8988T (cell line): ENCODE measurements around the gene ARHGEF4.

ENCODE experiments used
- DNase-seq: peaks from one replicate; pipeline ENCODE4 v3.0.0; 2011

Gene ARHGEF4

DNA sequence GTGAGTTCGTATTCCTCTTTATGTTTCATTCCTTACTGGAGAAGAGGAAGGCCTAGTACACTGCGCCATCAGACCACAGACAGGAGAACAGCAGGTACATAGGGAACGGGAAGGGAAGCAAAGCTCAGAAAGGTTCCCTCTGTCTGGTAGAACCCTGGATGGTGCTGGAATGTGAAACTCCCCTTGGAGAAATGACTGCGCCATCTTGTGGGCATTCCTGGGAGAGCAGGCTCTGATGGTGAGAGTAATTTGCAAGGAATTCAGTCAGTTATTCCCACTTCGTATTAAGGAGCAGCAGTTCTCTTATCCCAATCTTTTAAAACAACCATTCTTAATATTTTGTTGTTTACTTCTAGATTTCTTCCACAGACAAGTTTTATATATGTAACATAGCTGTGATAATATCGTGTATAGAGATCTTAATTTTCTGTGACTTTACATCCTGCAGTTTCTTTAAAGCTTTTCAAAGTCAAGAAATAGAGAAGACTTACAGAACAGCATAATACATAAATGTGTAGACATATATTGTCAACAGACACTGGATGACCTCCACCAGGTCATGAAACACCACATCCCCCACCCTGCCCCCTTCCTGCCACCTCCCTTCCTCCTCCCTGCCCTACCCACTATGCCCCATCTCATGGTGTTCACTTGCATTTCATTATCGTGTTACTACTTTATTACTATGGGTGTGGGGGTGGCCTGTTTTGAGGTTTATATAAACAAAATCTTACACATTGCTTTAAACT is 83.9 kb downstream of the ARHGEF4 start:
- peak; percentile 83 for DNase-seq

- no peak for DNase-seq
These were observed 84.4 kb downstream of the ARHGEF4 start for GRCh38 chr2:130921164-130921476.

DNA sequence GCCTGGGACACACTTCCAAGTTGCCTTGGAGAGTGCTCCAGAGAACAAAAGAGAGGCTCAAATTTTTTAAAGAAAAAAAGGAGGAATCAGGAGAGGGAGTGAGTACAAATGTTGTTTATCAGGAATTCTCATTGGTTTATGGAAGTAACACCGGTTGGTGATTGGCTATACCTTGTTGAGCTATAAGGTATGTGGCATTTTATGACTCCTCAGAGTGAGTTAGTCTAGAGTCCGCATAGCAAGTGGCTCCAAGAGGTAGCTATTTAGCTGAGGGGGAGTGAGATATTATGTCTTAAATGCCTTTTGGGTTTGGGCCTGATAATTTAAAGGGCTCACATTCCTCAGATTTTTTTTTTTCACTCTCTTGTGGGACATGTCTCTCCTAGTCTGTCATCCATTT is 85.7 kb downstream of the ARHGEF4 start:
- DNase-seq: no peak

DNA sequence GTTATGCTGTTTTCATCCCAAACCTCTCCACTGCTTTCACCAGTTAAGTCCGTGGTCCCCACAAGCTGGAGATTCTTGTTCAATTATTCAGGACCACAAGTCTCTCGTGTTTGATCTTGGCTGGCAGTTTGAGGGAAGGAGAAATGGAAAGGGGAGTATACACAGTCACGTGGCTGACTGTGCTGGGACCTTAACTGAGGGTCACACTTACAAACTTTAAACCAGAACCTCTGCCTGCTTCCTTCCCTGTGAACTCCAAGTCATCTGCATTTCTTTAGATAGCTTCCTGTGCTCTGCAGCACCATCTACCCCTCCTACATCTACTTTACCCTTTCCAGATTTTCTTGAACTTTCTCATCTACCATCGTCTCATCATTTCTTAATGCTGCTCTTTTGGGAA is 91.7 kb downstream of the ARHGEF4 start:
- no peak for DNase-seq

DNA sequence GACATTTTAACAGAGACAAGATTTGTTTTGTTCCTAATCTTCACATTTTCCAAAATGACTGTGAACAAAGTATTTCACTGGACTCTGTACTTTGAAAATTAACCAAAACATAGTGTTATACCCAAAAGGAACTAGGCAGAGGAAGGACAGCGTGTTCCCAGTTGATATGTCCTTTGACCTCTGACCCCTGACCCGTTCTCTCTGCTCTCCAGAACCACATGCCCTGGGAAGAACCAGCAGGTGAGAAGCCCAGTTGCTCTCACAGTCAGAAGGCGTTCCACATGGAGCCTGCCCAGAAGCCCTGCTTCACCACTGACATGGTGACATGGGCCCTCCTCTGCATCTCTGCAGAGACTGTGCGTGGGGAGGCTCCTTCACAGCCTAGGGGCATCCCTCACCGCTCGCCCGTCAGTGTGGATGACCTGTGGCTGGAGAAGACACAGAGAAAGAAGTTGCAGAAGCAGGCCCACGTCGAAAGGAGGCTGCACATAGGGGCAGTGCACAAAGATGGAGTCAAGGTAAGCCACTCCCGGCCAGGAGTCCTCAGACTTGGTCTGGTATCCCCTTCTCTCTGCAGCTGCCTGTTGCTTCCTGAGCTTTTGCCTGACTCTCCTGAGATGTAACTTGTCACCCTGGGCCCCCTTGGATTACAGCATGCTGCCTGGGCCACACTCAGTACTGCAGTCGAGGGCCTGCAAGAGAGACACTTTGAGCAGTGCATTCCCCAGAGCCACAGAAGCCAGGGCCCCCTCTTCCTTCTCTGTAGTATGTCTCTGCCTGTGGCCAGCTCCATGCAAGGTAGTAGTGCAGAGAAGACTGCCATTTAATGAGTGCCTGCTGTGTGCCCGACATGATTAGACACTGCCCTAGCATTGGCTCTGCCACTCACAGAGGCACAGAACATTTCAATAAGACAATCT is 94.3 kb downstream of the ARHGEF4 start:
- no peak for DNase-seq

- DNase-seq: no peak
These were observed 96.8 kb downstream of the ARHGEF4 start for GRCh38 chr2:130933501-130933900.

DNA sequence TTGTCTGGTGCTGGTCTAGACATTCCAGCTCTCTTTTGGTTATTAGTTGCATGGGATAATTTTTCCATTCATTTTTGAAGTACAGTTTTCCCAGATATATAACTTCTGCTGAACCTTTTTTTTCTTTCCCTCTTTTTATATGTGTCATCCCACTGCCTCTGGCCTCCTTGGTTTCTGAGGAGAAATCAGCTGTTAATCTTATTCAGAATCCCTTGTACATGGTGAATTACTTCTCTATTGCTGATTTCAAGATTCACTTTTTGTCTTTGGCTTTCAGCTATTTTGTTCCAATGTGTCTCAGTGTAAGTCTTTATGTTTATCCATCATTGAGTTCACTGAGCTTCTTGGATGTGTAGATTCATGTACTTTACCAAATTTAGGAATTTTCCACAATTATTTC is 99.7 kb downstream of the ARHGEF4 start:
- DNase-seq: no peak

- no peak for DNase-seq
These were observed 111.3 kb downstream of the ARHGEF4 start for GRCh38 chr2:130947967-130948366.

DNA sequence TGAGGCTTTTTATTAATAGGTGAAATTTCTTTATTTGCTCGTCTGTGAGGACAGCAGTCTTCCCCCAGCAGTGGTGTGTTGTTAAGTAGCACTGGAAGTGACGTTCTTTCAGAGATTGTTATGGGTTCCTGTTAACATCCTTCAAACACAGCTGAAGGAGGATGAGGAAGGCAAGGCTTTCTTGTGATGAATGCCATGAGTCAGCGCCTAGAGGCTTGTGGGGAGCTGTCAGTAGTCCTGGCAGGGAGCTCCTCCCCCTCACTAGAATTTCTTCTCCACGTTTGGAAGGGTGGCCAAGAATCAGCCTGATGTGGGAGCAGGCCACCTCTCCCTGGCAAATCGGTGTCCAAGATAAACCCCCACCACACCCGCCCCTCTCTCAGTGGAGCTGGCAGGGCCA is 113.2 kb downstream of the ARHGEF4 start:
- no peak for DNase-seq

GRCh38 chr2:130951018-130951417 is 114.3 kb downstream of the ARHGEF4 start:
- DNase-seq: no peak

DNA sequence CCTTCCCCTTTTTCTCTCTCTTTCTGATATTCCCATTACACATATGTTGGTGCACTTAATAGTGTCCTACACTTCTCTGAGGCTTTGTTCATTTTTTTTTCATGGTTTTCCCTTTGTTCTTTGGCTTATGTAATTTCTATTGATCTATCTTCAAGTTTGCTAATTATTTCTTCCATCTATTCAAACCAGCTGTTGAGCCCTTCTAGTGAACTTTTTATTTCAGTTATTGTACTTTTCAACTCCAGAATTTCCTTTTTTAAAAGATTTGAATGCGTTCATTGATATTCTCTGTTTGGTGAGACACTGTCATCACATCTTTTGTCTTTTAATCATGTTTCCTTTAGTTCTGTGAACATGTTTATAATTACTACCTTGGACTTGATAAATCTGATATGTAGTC is 118.2 kb downstream of the ARHGEF4 start:
- no peak for DNase-seq

DNA sequence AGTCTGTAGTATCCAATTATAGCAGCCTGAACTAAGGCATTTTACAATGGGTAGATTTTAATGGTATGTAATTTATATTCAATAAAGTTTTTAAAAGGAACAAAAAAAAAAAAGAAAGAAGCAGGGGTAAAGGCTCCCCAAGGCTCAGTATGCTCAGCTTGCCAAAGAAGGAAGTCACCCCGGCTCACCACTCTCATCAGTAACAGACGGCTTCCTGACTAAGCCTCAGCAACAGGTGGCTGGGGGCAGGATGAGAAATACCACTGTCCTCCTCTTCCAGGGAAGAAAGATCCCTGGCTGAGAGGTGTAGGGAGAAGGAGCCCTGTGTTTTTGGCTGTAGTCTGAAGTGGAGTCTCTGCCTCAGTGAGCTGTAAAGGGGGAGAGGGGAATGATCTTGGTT is 121.2 kb downstream of the ARHGEF4 start:
- DNase-seq: no peak

DNA sequence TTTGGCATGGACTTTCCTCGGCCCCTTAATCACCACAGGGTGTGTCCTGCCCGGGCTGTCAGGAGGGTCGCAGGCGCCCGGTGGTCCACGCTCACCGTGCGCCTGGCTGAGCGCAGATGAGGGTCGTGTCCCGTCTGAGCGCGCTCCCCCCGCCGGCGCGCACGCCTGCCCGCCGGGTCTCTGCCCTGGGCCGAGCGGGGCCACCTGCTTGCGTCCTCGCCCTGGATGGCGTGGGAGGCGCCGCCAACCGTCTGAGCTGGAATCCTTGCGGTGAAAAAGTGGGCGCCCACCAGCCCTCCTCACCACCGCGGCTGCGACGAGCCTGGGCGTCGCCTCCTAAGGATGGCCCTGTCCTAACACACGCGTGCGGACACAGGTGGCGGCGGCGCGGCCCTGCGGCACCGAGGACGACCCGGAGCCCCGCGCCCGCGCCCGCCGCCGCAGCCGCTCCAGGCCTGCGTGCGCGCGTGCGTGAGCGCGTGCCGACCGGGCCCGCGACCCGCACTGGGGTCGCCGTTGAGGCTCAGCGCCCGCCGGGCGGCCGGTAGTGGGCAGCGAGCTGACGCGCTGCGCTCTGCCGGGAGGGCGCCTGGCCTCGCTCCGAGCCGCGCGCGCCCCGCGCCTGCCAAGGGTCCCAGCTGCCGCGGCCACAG is 126.6 kb downstream of the ARHGEF4 start:
- DNase-seq: no peak

- peak; percentile 52 for DNase-seq
These were observed 127.4 kb downstream of the ARHGEF4 start for GRCh38 chr2:130963849-130964793.

DNA sequence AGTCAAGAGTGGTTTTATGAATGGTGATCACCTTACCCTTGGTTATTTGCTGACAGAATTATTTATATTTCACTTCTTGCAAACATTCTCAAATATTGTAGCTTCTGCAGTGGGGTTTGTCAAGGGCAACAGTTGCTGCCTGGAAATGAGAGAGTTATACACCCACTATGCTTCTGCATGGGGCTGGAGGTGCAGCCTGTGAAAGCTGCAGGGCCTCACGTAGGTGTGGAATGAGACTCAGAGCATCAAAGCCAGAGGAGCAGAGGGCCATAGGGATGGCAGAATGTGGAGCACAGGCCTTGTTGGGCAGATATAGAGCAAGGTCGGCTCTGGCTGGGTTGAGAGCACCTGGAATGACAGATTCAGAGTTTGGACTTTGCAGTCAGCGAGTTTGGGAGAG is 128.2 kb downstream of the ARHGEF4 start:
- no peak for DNase-seq

- DNase-seq: no peak
These were observed 129.5 kb downstream of the ARHGEF4 start for GRCh38 chr2:130966149-130966774.

DNA sequence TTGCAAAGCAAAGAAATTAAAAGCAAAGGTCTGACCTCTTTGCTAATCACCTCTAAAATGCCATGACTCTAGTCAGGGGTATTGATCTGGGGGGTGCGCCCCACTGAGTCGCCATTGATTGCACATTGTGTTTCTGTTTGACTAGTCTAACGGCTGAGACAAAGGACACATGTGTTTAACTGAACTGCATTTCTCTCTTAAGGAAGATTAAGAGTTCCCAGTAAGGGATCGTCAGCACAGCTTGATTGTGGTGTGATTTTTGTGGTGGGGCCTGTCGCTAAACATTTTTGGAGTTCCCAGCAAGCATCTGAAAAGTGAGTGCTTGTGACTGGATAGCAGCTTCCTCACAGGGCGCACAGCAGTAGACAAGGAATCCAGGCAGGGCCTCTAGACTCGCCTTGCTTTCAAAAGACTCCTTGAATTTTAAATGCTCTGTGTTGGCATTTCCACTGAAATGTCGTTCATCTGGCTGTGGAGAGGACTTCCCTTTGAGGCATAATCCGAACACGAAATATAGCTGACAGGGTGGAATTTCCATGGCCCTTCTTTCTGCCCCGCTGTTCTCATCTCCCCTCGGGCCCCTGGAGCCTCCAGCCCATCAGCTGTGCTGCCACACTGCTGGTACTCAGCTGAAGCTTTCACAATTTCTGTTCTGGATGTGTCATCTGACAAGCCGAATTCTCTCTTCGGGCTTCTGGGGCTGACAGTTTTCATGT is 130.2 kb downstream of the ARHGEF4 start:
- DNase-seq: no peak

- DNase-seq: no peak
These were observed 135.7 kb downstream of the ARHGEF4 start for GRCh38 chr2:130972410-130972809.

DNA sequence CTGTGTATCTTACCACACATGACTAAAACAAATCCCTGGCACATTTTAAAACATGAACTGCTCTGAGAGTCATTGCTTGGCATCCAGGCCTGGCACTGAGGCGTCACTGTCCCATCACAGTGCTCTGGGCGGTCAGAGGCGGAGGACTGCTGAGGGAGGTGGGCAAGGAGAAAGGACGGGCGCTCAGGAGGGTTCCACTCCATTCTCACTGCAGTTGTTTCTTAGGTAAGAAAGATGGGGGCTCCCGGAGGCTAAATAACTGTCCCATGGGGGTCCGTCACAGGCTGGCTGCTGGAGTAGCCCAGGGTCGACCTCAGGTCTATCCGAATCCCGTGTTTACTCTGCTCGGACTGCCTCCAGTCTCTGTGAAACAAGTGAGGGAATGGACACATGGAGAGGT is 139.0 kb downstream of the ARHGEF4 start:
- no peak for DNase-seq

DNA sequence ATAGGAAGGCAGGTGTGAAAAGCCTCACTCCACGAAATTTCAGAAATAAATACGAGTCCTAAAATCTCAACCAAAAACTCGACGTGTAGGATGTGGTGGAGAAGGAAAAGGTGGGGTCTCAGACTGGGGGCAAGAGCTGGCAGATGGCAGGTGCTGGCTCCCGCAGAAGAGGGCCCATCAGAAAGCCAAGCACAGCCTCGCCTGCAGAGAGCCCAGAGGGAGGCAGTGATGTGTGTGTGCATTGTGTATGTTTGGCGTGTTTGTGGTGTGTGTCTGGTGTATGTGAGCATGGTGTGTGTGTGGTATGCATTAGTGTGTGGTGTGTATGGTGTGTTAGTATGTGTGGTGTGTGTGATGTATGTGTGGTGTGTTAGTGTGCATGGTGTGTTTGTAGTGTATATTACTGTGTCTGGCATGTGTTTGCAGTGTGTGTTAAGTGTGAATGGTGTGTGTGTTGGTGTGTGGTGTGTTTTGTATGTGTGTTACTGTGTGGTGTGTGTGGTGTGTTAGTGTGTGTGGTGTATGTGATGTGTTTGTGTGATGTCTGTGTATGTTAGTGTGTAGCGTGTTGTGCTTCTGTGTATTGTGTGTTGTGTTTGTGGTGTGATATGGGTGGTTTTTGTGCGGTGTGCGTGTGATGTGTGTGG is 140.0 kb downstream of the ARHGEF4 start:
- no peak for DNase-seq

DNA sequence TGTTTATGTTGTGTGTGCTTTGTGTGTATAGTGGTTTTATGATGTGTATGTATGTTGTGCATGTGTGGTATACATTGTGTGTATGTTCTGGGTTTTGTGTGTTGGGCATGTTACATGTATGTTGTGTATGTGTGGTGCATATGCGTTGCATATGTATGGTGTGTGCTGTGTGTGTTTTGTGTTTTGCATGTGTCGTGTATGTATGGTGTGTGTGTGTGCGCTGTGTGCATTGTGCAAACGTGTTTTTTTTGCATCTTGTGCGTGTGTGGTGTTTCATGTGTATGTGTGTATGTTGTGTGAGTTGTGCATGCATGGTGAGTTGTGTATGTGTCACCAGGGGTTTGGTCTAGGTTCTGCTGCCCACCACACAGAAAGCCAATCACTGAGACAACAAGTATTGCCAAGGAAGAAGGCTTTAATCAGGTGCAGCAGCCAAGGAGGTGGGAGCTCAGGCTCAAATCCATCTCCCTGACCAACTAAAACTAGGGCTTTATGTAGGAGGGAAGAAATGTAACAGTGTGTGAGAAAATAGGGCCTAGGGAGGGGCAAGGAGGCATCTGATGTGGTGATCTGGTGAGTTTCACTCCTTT is 140.8 kb downstream of the ARHGEF4 start:
- no peak for DNase-seq
